Gastrocnemius medialis (tissue), 4 donors: Measurements from ENCODE around the gene TCTN2.

Experiments
- POLR2A ChIP-seq, 2 donors: fragments of 450-650 bp; IDR thresholded peaks; one replicate each; pipeline ENCODE4 v1.6.1; 2017; ENCODE audit warnings: antibody characterized with exemption in 2 of 2, mild to moderate bottlenecking in 2 of 2, moderate library complexity in 2 of 2
- TF ChIP-seq, protein P1 (sequence below), 5 experiments: fragments of 450-650 bp in 3 of 5; fragments of 200-600 bp in 2 of 5; sonication (generic) in 2 of 5; IDR thresholded peaks in 4 of 5; conservative IDR thresholded peaks in 1 of 5; 1 replicate in 4 of 5; 2 replicates in 1 of 5; pipeline ENCODE4 v1.5.1; 2016 to 2019; ENCODE audit warnings: antibody characterized with exemption in 5 of 5, mild to moderate bottlenecking in 3 of 5, moderate library complexity in 3 of 5

DNA sequence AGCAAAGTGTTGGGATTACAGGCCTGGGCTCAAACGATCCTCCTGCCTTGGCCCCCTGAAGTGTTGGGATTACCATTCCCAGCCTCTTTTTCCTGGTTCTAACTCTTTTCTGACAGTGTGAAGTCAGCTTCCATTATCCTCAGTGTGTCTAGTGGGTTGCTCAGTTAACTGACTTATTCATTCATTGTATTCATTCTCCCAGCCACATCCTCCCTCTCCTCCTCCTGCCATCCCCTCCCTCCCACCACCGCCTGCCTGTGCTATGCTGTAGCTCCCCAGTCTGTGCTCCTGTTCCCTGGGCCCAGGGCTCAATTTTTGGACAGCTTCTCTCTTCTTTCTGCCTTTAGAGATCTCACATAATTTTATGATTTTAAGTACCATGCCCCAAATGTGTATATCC is 60.7 kb downstream of the TCTN2 start:
- TF ChIP-seq, protein P1, sequence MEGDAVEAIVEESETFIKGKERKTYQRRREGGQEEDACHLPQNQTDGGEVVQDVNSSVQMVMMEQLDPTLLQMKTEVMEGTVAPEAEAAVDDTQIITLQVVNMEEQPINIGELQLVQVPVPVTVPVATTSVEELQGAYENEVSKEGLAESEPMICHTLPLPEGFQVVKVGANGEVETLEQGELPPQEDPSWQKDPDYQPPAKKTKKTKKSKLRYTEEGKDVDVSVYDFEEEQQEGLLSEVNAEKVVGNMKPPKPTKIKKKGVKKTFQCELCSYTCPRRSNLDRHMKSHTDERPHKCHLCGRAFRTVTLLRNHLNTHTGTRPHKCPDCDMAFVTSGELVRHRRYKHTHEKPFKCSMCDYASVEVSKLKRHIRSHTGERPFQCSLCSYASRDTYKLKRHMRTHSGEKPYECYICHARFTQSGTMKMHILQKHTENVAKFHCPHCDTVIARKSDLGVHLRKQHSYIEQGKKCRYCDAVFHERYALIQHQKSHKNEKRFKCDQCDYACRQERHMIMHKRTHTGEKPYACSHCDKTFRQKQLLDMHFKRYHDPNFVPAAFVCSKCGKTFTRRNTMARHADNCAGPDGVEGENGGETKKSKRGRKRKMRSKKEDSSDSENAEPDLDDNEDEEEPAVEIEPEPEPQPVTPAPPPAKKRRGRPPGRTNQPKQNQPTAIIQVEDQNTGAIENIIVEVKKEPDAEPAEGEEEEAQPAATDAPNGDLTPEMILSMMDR (IDR thresholded peaks at IDR 0.05 in 4 of 5, conservative IDR thresholded peaks at IDR 0.05 in 1 of 5) = no peak
- no peak for TF ChIP-seq POLR2A (IDR thresholded peaks at IDR 0.05)
